HCT116 (cell line): ENCODE measurements around the gene PCSK2. TPM values are rescaled to one million over a fixed set of nuclear protein-coding genes. Genes with fewer than 3 reads are reported as not detected.
A peak's percentile ranks its signal among the peaks of the same experiment; 100 is the strongest.

ENCODE experiments used
- ATAC-seq: fragments of 200-7000 bp; cut with Tn5 transposase; 2 replicates; pipeline ENCODE4 v1.9.1; 2020; ENCODE audit warnings: mild to moderate bottlenecking, moderate library complexity
- BruUV-seq: library from RNA; stranded (reverse); fragments of 400-500 nt; replicated peaks from 2 replicates; lab custom pipeline; 2021; lab: Mats Ljungman, UMichigan
- CTCF ChIA-PET: fragments of 300-600 bp; sonication (Branson Sonifier 250); formaldehyde crosslinking; loops from one replicate; lab custom pipeline; 2021; ENCODE audit warnings: antibody characterized with exemption; lab: Charles Lee
- POLR2A ChIA-PET: fragments of 300-600, 350-600 bp; sonication (Branson Sonifier 250); formaldehyde crosslinking; loops from one replicate; lab custom pipeline; 2021; ENCODE audit warnings: antibody characterized with exemption; lab: Charles Lee
- RAD21 ChIA-PET, 2 experiments: fragments of 300-600 bp; sonication (Branson Sonifier 250); formaldehyde crosslinking; loops; one replicate each; lab custom pipeline; 2023; ENCODE audit warnings: low total read pairs in 2 of 2; ENCODE audit not compliant: uncharacterized antibody in 2 of 2, unreplicated experiment in 2 of 2, low non-redundant PET in 1 of 2; lab: Charles Lee
- DNase-seq: peaks from one replicate; pipeline ENCODE4 v3.0.0-alpha.2; 2010; ENCODE audit warnings: low read depth, low spot score
- H2AFZ ChIP-seq: fragments of 200-600 bp; shearing (Covaris generic), sonication (generic); 2 replicates; pipeline ENCODE4 v1.6.1; 2017; ENCODE audit warnings: low read depth, mixed run types, mixed read lengths, antibody characterized with exemption, low read length; ENCODE audit not compliant: poor library complexity, severe bottlenecking
- H3K27ac ChIP-seq: 2 replicates; pipeline ENCODE4 v1.5.1; 2012; ENCODE audit warnings: low read depth, low read length
- H3K27me3 ChIP-seq: fragments of 200-600 bp; sonication (generic); 2 replicates; pipeline ENCODE4 v1.6.1; 2016; ENCODE audit warnings: mixed run types, low read length, mixed read lengths; ENCODE audit not compliant: insufficient read depth
- H3K36me3 ChIP-seq, 2 experiments: fragments of 200-500 bp in 1 of 2; fragments of 200-600 bp in 1 of 2; sonication (Bioruptor generic) in 1 of 2; sonication (generic) in 1 of 2; 2 replicates each; pipeline versions ENCODE4 v1.5.1 to v1.6.1; 2014 to 2016; ENCODE audit warnings: low read length in 2 of 2, inconsistent platforms in 1 of 2, mixed read lengths in 1 of 2, mixed run types in 1 of 2; ENCODE audit not compliant: insufficient read depth in 2 of 2, control insufficient read depth in 1 of 2
- H3K4me1 ChIP-seq, 2 experiments: fragments of 200-600 bp in 1 of 2; sonication (generic) in 1 of 2; 2 replicates each; pipeline versions ENCODE4 v1.5.1 to v1.6.1; 2012 to 2017; ENCODE audit warnings: low read length in 2 of 2, inconsistent platforms in 1 of 2, mild to moderate bottlenecking in 1 of 2, mixed read lengths in 1 of 2, mixed run types in 1 of 2, moderate library complexity in 1 of 2; ENCODE audit not compliant: insufficient read depth in 2 of 2, control insufficient read depth in 1 of 2
- H3K4me2 ChIP-seq: fragments of 200-600 bp; sonication (generic); 2 replicates; pipeline ENCODE4 v1.6.1; 2017; ENCODE audit warnings: mixed run types, low read length, mixed read lengths
- H3K4me3 ChIP-seq, 2 experiments: fragments of 200-600 bp in 1 of 2; sonication (generic) in 1 of 2; replicated peaks in 1 of 2; 2 replicates each; pipeline ENCODE4 v1.5.1; 2011 to 2016; ENCODE audit warnings: low read length in 2 of 2, control low read depth in 1 of 2, low read depth in 1 of 2, mild to moderate bottlenecking in 1 of 2, mixed read lengths in 1 of 2, mixed run types in 1 of 2
- H3K79me2 ChIP-seq: fragments of 200-600 bp; sonication (generic); 2 replicates; pipeline ENCODE4 v1.6.1; 2017; ENCODE audit warnings: mild to moderate bottlenecking, mixed run types, low read length, moderate library complexity, mixed read lengths; ENCODE audit not compliant: insufficient read depth
- H3K9ac ChIP-seq: fragments of 200-600 bp; sonication (generic); 2 replicates; pipeline ENCODE4 v1.6.1; 2016; ENCODE audit warnings: low read length, mixed read lengths
- H3K9me2 ChIP-seq: fragments of 200-600 bp; sonication (generic), shearing (Covaris generic); 2 replicates; pipeline ENCODE4 v1.6.1; 2017; ENCODE audit warnings: mixed run types, mild to moderate bottlenecking, moderate library complexity; ENCODE audit not compliant: insufficient read depth
- H3K9me3 ChIP-seq, 2 experiments: fragments of 200-500 bp in 1 of 2; fragments of 200-600 bp in 1 of 2; sonication (Bioruptor generic) in 1 of 2; sonication (generic) in 1 of 2; 2 replicates each; pipeline ENCODE4 v1.6.1; 2014 to 2017; ENCODE audit warnings: low read length in 2 of 2, mixed read lengths in 2 of 2, inconsistent platforms in 1 of 2, low read depth in 1 of 2, mild to moderate bottlenecking in 1 of 2, mixed run types in 1 of 2, moderate library complexity in 1 of 2; ENCODE audit not compliant: control insufficient read depth in 1 of 2, insufficient read depth in 1 of 2
- H4K20me1 ChIP-seq: fragments of 200-600 bp; sonication (generic), shearing (Covaris generic); 2 replicates; pipeline ENCODE4 v1.6.1; 2017; ENCODE audit warnings: mixed run types, mild to moderate bottlenecking, moderate library complexity; ENCODE audit not compliant: insufficient read depth
- CBX3 ChIP-seq: IDR thresholded peaks from 2 replicates; pipeline ENCODE4 v1.6.1; 2012; ENCODE audit warnings: low read depth
- CEBPB ChIP-seq: IDR thresholded peaks from 2 replicates; pipeline ENCODE4 v1.6.1; 2012; ENCODE audit warnings: low read depth
- EZH2phosphoT487 ChIP-seq: fragments of 200-600 bp; IDR thresholded peaks from 2 replicates; pipeline ENCODE4 v1.6.1; 2018; ENCODE audit warnings: antibody characterized with exemption, borderline replicate concordance
- FOSL1 ChIP-seq: IDR thresholded peaks from 2 replicates; pipeline ENCODE4 v1.6.1; 2012; ENCODE audit warnings: low read depth
- JUND ChIP-seq: IDR thresholded peaks from 2 replicates; pipeline ENCODE4 v1.6.1; 2012
- POLR2A ChIP-seq: IDR thresholded peaks from 2 replicates; pipeline ENCODE4 v1.7.0; 2011; ENCODE audit warnings: borderline replicate concordance; ENCODE audit not compliant: insufficient read depth, insufficient read length; ENCODE audit errors: extremely low read depth
- POLR2AphosphoS5 ChIP-seq: IDR thresholded peaks from 2 replicates; pipeline ENCODE4 v1.6.1; 2011; ENCODE audit warnings: mild to moderate bottlenecking, low read depth, low read length, moderate library complexity
- SIN3A ChIP-seq: IDR thresholded peaks from 2 replicates; pipeline ENCODE4 v1.6.1; 2012; ENCODE audit warnings: low read depth
- SP1 ChIP-seq: IDR thresholded peaks from 2 replicates; pipeline ENCODE4 v1.6.1; 2012; ENCODE audit warnings: low read depth
- ZFX ChIP-seq: fragments of 450-650 bp; IDR thresholded peaks from 2 replicates; pipeline ENCODE4 v1.6.1; 2017
- ZNF274 ChIP-seq: fragments of 200-500 bp; sonication (Bioruptor generic); IDR thresholded peaks from 2 replicates; pipeline ENCODE4 v1.6.1; 2014; ENCODE audit warnings: mild to moderate bottlenecking, low read depth, low read length, inconsistent platforms
- intact Hi-C: fragments of 100-400 bp; cut with micrococcal nuclease; formaldehyde crosslinking; loops from 2 replicates; pipeline ENCODE4 v1.10.0; 2022
- total RNA-seq: library from RNA; stranded (reverse); gene quantifications from one replicate; pipeline ENCODE4 v1.2.1, GENCODE V29; 2021; ENCODE audit not compliant: unreplicated experiment
- TF ChIP-seq, protein P1 (sequence below): IDR thresholded peaks from 2 replicates; pipeline ENCODE4 v1.6.1; 2011; ENCODE audit warnings: mild to moderate bottlenecking, low read length, moderate library complexity; ENCODE audit not compliant: insufficient replicate concordance; ENCODE audit errors: extremely low read depth
- TF ChIP-seq, protein P2 (sequence below): IDR thresholded peaks from 2 replicates; pipeline ENCODE4 v1.6.1; 2012
- TF ChIP-seq, protein P3 (sequence below): IDR thresholded peaks from 2 replicates; pipeline ENCODE4 v1.6.1; 2012

Gene PCSK2
- total RNA-seq, 1 experiment from 2014 or later: not detected

DNA sequence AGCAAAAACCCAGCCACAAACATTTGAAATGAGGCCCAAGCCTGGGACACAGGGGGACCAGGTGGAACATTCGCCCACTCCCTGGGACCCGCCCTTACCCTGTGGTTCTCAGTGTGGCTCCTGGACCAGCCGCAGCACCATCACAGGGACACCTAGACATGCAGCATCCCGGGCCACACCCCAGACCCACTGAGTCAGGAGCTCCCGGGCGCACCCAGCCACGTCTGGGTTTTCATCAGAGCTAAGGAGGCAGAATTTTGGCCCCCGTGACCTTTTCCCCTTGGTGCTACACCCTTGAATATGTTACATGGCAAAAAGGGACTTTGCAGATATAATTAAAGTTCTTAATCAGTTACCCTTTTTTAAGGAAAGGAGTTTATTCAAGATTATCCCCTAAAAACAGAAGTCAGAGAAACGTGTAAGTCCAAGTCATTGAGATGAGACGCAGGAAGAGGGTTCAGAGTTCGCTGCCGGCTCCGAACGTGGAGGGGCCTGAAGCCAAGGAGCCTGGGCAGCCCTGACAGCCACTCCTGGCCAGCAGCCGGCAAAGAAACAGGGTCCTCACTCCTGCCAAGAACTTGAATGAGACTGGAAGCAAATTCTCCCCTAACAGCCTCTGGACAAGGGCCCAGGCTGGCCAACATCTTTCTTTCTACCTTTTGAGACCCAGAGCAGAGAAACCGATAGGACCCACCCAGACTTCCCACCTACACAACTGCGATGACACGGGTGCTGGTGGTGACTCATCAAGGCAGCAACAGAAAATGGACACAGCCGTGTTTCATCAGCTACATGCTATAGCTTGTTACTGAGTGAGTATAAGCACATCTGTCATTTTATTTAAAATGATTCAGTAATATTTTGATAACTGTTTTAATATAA lies 279.0 kb downstream of the PCSK2 start:
- Histone ChIP-seq H3K9me2 (no peaks in the 10 kb centered on the region), H2AFZ (no peak overlapping the region), H3K4me1 (peaks cover 6 to 20% of the 10 kb centered on the region in 2 experiments; a peak in 3 of 4 replicates), H3K9me3 (no peaks in the 10 kb centered on the region), H4K20me1 (no peaks in the 10 kb centered on the region), H3K4me3 (no peak overlapping the region), H3K4me2 (peak overlapping the region; percentile 52), H3K9ac (no peak overlapping the region), H3K27ac (no peak overlapping the region), H3K36me3 (no peaks in the 10 kb centered on the region), H3K27me3 (no peaks in the 10 kb centered on the region), H3K79me2 (no peaks in the 10 kb centered on the region)
- DNase-seq: no peak
- intact Hi-C loops: loop anchor here (1.0 to 10.0 kb wide), 4 partner anchors 389 to 771 kb away; no protein-coding TSS in a partner anchor
- no peak for ATAC-seq
- ChIA-PET POLR2A (no interaction called here), CTCF (interaction anchor here (0.9 to 2.2 kb wide), 5 partner anchors 112 to 433 kb away, joined by 3 to 5 read pairs (median 4); no protein-coding TSS in a partner anchor), RAD21 (interaction anchor here in 1 of 2 experiments (1.0 kb wide), 1 partner anchor 31 kb away, joined by 4 read pairs; no protein-coding TSS in a partner anchor)
- TF ChIP-seq, protein P1, sequence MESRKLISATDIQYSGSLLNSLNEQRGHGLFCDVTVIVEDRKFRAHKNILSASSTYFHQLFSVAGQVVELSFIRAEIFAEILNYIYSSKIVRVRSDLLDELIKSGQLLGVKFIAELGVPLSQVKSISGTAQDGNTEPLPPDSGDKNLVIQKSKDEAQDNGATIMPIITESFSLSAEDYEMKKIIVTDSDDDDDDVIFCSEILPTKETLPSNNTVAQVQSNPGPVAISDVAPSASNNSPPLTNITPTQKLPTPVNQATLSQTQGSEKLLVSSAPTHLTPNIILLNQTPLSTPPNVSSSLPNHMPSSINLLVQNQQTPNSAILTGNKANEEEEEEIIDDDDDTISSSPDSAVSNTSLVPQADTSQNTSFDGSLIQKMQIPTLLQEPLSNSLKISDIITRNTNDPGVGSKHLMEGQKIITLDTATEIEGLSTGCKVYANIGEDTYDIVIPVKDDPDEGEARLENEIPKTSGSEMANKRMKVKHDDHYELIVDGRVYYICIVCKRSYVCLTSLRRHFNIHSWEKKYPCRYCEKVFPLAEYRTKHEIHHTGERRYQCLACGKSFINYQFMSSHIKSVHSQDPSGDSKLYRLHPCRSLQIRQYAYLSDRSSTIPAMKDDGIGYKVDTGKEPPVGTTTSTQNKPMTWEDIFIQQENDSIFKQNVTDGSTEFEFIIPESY: no peak
- no peak for TF ChIP-seq FOSL1
- TF ChIP-seq SIN3A: no peak
- BruUV-seq: no TSS peak

DNA sequence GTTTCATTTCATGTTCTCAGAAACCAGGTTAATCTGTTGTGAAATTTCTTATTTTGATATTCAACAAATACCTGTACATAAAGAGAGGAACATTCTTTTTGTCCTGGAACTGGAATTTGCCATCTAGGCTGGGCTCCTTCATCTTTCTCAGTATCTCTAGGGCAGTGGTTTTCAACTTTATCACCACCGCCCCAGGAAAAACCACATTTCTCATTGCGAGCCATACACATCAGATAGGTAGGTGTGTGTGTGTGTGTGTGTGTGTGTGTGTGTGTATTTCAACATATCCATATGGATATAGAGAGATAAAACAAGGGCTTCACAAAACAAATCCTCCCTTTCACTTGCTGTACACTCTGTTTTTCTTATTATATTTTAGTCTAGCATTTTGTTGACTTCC lies 280.2 kb downstream of the PCSK2 start:
- RAD21 ChIA-PET: no interaction called here
- no peaks in the 10 kb centered on the region for H4K20me1 ChIP-seq
- no peaks in the 10 kb centered on the region for H3K79me2 ChIP-seq
- H3K36me3 ChIP-seq: no peaks in the 10 kb centered on the region
- no peak overlapping the region for H3K4me3 ChIP-seq
- intact Hi-C loops: loop anchor here (10.0 kb wide), 1 partner anchor 388 kb away; no protein-coding TSS in a partner anchor
- H3K9me2 ChIP-seq: no peaks in the 10 kb centered on the region
- H3K4me2 ChIP-seq: no peak overlapping the region
- DNase-seq (no peak), ATAC-seq (no peak)
- no peaks in the 10 kb centered on the region for H3K27me3 ChIP-seq
- POLR2A ChIA-PET: no interaction called here
- no peak overlapping the region for H3K9ac ChIP-seq
- no peaks in the 10 kb centered on the region for H3K9me3 ChIP-seq
- CTCF ChIA-PET: interaction anchor here (2.2 kb wide), 1 partner anchor 176 kb away, joined by 5 read pairs; no protein-coding TSS in a partner anchor
- H3K27ac ChIP-seq: no peak overlapping the region
- no TSS peak for BruUV-seq
- peaks cover 6 to 20% of the 10 kb centered on the region in 2 experiments; a peak in 3 of 4 replicates for H3K4me1 ChIP-seq
- no peak overlapping the region for H2AFZ ChIP-seq
- no peak for TF ChIP-seq POLR2AphosphoS5
- TF ChIP-seq, protein P1: no peak
- no peak for TF ChIP-seq ZNF274
- no peak for TF ChIP-seq SP1
- TF ChIP-seq POLR2A: no peak
- no peak for TF ChIP-seq JUND
- TF ChIP-seq, protein P2, sequence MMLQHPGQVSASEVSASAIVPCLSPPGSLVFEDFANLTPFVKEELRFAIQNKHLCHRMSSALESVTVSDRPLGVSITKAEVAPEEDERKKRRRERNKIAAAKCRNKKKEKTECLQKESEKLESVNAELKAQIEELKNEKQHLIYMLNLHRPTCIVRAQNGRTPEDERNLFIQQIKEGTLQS: no peak
- TF ChIP-seq EZH2phosphoT487: no peak
- no peak for TF ChIP-seq SIN3A
- TF ChIP-seq CEBPB: no peak
- TF ChIP-seq, protein P3, sequence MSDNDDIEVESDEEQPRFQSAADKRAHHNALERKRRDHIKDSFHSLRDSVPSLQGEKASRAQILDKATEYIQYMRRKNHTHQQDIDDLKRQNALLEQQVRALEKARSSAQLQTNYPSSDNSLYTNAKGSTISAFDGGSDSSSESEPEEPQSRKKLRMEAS: no peak
- no peak for TF ChIP-seq ZFX
- no peak for TF ChIP-seq CBX3
